K562 (cell line): Measurements from ENCODE around the gene BPNT1. TPM values are rescaled to one million over a fixed set of nuclear protein-coding genes. Genes with fewer than 3 reads are reported as not detected.
A peak's percentile ranks its signal among the peaks of the same experiment; 100 is the strongest.
"Not testable (repeated sequence)": the region's sequence is repeated elsewhere in the genome, so short reads cannot be mapped to it uniquely, and the experiment has no call there.

Experiments
- ATAC-seq: fragments of 200-7000 bp; cut with Tn5 transposase; 3 replicates; pipeline ENCODE4 v1.9.1; 2020; ENCODE audit warnings: moderate library complexity
- BruUV-seq: library from RNA; stranded (reverse); fragments of 400-500 nt; replicated peaks from 2 replicates; lab custom pipeline; 2021; lab: Mats Ljungman, UMichigan
- CTCF ChIA-PET: fragments of 300-600 bp; formaldehyde crosslinking; extraction: SDS; loops from one replicate; lab custom pipeline; 2021; ENCODE audit warnings: low intra/inter-chr PET ratio; lab: Yijun Ruan, JAX
- POLR2A ChIA-PET: fragments of 300-600, 350-650 bp; sonication (Branson Sonifier 250); formaldehyde crosslinking; extraction: SDS; loops from one replicate; lab custom pipeline; 2021; ENCODE audit warnings: antibody characterized with exemption, inconsistent platforms; lab: Yijun Ruan, JAX
- DNase-seq, 4 experiments: peaks; one replicate each; pipeline versions ENCODE4 v3.0.0 to v3.0.0-alpha.2; 2011 to 2018; ENCODE audit warnings: low spot score in 3 of 4, mixed read lengths in 3 of 4; ENCODE audit errors: extremely low read depth in 1 of 4
- FAIRE-seq: peaks from 2 replicates; lab custom pipeline; 2011; peaks lifted over from hg19 to GRCh38; lab: Jason Lieb, UNC
- H2AFZ ChIP-seq: 2 replicates; pipeline ENCODE4 v1.6.0; 2011; ENCODE audit warnings: low read depth, low read length, control low read depth, inconsistent platforms
- H3K27ac ChIP-seq: fragments of 200-600 bp; 3 replicates; pipeline ENCODE4 v1.8.0; 2011; ENCODE audit warnings: low read depth, mild to moderate bottlenecking, control low read depth, inconsistent platforms, low read length, moderate library complexity, mixed read lengths; ENCODE audit errors: extremely low read depth
- H3K27me3 ChIP-seq, 2 experiments: fragments of 300-600 bp in 1 of 2; 2 replicates in 1 of 2; 3 replicates in 1 of 2; pipeline versions ENCODE4 v1.6.0 to v1.8.0; 2011; ENCODE audit warnings: inconsistent platforms in 2 of 2, low read length in 2 of 2, mild to moderate bottlenecking in 1 of 2, mixed read lengths in 1 of 2, moderate library complexity in 1 of 2; ENCODE audit not compliant: control insufficient read depth in 2 of 2, insufficient read depth in 2 of 2
- H3K36me3 ChIP-seq: fragments of 300-600 bp; 3 replicates; pipeline ENCODE4 v1.8.0; 2011; ENCODE audit warnings: mild to moderate bottlenecking, low read length, inconsistent platforms; ENCODE audit not compliant: control insufficient read depth, insufficient read depth
- H3K4me1 ChIP-seq, 2 experiments: fragments of 200-600 bp in 1 of 2; replicated peaks in 1 of 2; 2 replicates in 1 of 2; 3 replicates in 1 of 2; pipeline versions ENCODE4 v1.5.1 to v1.8.0; 2011; ENCODE audit warnings: inconsistent platforms in 2 of 2, low read length in 2 of 2, mild to moderate bottlenecking in 1 of 2, mixed read lengths in 1 of 2, moderate library complexity in 1 of 2; ENCODE audit not compliant: control insufficient read depth in 2 of 2, insufficient read depth in 2 of 2
- H3K4me2 ChIP-seq: 2 replicates; pipeline ENCODE4 v1.6.1; 2011; ENCODE audit warnings: low read length, control low read depth, inconsistent platforms, mixed read lengths; ENCODE audit not compliant: insufficient read depth
- H3K4me3 ChIP-seq: fragments of 200-600 bp; sonication (generic), shearing (Covaris generic); 2 replicates; pipeline ENCODE4 v1.5.1; 2016; ENCODE audit warnings: control low read depth, inconsistent platforms
- H3K79me2 ChIP-seq: fragments of 200-600 bp; 3 replicates; pipeline ENCODE4 v1.8.0; 2011; ENCODE audit warnings: low read length, inconsistent platforms; ENCODE audit not compliant: control insufficient read depth, insufficient read depth
- H3K9ac ChIP-seq, 2 experiments: 2 replicates each; pipeline versions ENCODE4 v1.6.0 to v1.6.1; 2011; ENCODE audit warnings: low read depth in 2 of 2, low read length in 2 of 2, control low read depth in 1 of 2, inconsistent platforms in 1 of 2, mild to moderate bottlenecking in 1 of 2, mixed read lengths in 1 of 2; ENCODE audit not compliant: insufficient read depth in 1 of 2
- H3K9me1 ChIP-seq: one replicate; pipeline ENCODE4 v1.6.0; 2011; ENCODE audit warnings: inconsistent platforms, mild to moderate bottlenecking, low read length, moderate library complexity; ENCODE audit not compliant: control insufficient read depth, insufficient read depth
- H3K9me3 ChIP-seq: replicated peaks from 2 replicates; pipeline ENCODE4 v1.5.1; 2011; ENCODE audit warnings: low read depth, low read length, inconsistent platforms; ENCODE audit not compliant: control insufficient read depth, insufficient read depth
- H4K20me1 ChIP-seq: replicated peaks from 2 replicates; pipeline ENCODE4 v1.6.1; 2011; ENCODE audit warnings: low read length, inconsistent platforms, mixed read lengths; ENCODE audit not compliant: control insufficient read depth, insufficient read depth
- AFF1 ChIP-seq, 2 experiments: fragments of 450-650 bp; IDR thresholded peaks; 2 replicates each; pipeline ENCODE4 v1.6.1; 2018; ENCODE audit warnings: mild to moderate bottlenecking in 2 of 2, low read depth in 1 of 2; ENCODE audit not compliant: partially characterized antibody in 2 of 2
- CTCF ChIP-seq, 3 experiments: IDR thresholded peaks in 2 of 3; conservative IDR thresholded peaks in 1 of 3; 2 replicates each; pipeline ENCODE4 v1.5.1; 2011 to 2012; ENCODE audit warnings: low read length in 3 of 3, mild to moderate bottlenecking in 3 of 3, control low read depth in 2 of 3, improper control_type of control experiment in 1 of 3, inconsistent platforms in 1 of 3, low read depth in 1 of 3, mixed read lengths in 1 of 3, moderate library complexity in 1 of 3; ENCODE audit not compliant: insufficient read depth in 2 of 3
- FOXJ3 ChIP-seq: sonication (generic); formaldehyde crosslinking; IDR thresholded peaks from 2 replicates; pipeline ENCODE4 v1.4.0; 2020; ENCODE audit warnings: mild to moderate bottlenecking, missing genetic modification reagents
- FOXK2 ChIP-seq, 2 experiments: fragments of 450-650 bp; IDR thresholded peaks in 1 of 2; conservative IDR thresholded peaks in 1 of 2; 2 replicates each; pipeline ENCODE4 v1.6.1; 2016; ENCODE audit warnings: low read depth in 2 of 2, mild to moderate bottlenecking in 1 of 2
- NFIC ChIP-seq: fragments of 450-650 bp; IDR thresholded peaks from 2 replicates; pipeline ENCODE4 v1.6.1; 2017; ENCODE audit warnings: mild to moderate bottlenecking, inconsistent platforms
- PKNOX1 ChIP-seq: fragments of 450-650 bp; IDR thresholded peaks from 2 replicates; pipeline ENCODE4 v1.6.1; 2016
- SAFB2 ChIP-seq: fragments of 200-400 bp; formaldehyde crosslinking; IDR thresholded peaks from 2 replicates; pipeline ENCODE4 v1.6.1; 2018; ENCODE audit warnings: borderline replicate concordance, low read length, low read depth, moderate library complexity; ENCODE audit not compliant: severe bottlenecking
- WGBS: fragments of 100-300 bp; shearing (Covaris generic); methylation state at CpG from one replicate; pipeline ENCODE4 v1.1.6; 2016; ENCODE audit warnings: low coverage, mixed read lengths; ENCODE audit not compliant: insufficient coverage; ENCODE audit errors: missing lambda C conversion rate; 5-methylcytosine and 5-hydroxymethylcytosine counted together
- in situ Hi-C: fragments of 300-500 bp; cut with MboI; formaldehyde crosslinking; loops from 4 replicates; pipeline ENCODE4 v1.15.0; 2018; ENCODE audit warnings: inconsistent platforms, mixed read lengths
- intact Hi-C: fragments of 100-400 bp; cut with micrococcal nuclease; formaldehyde crosslinking; loops from 2 replicates; pipeline ENCODE4 v1.14.2; 2022
- polyA plus RNA-seq, 8 experiments: library from polyadenylated mRNA; depleted of rRNA in 4 of 8; stranded (reverse) in 5 of 8; unstranded in 3 of 8; fragments of >200 nt; fragmentation: Nextera tagmentation in 2 of 8; fragmentation: Illumina TruSeq in 1 of 8; extraction: Ambion mirVana in 2 of 8; extraction: Trizol in 1 of 8; gene quantifications; 2 replicates each; pipeline versions ENCODE4 v1.2.1 to v1.2.3, GENCODE V29; 2011 to 2014; ENCODE audit warnings: inconsistent platforms in 1 of 8, missing spikeins in 1 of 8
- total RNA-seq, 7 experiments: library from RNA; depleted of rRNA in 6 of 7; stranded (reverse); fragments of >200 nt in 6 of 7; fragmentation: Illumina TruSeq in 2 of 7; extraction: Trizol in 2 of 7; gene quantifications; 2 replicates each; pipeline versions ENCODE4 v1.2.1 to v1.2.3, GENCODE V29; 2011 to 2021; ENCODE audit warnings: low replicate concordance in 1 of 7

BPNT1 gene
- total and polyA plus RNA-seq, 9 of the 15 experiments (the other 6 are each of a cell fraction or from before 2014, with no cell fraction given) = 30.2 to 73.8 (median 40.5) TPM

GRCh38 chr1:220037810-220038209 lies 51.8 kb downstream of the BPNT1 start:
- POLR2A ChIA-PET = interaction anchor here (1.6 kb wide), 1 partner anchor 31 kb away, joined by 3 read pairs; no protein-coding TSS in a partner anchor
- ATAC-seq (peak; percentile 71), DNase-seq (peak in 1 of 4 experiments; percentile 26)
- H2AFZ ChIP-seq, H3K9me1 ChIP-seq, H3K9ac ChIP-seq, H3K9me3 ChIP-seq, in situ Hi-C loops, H3K4me2 ChIP-seq, H3K27me3 ChIP-seq, H3K4me1 ChIP-seq, H3K4me3 ChIP-seq, H3K27ac ChIP-seq, intact Hi-C loops, CTCF ChIA-PET, FAIRE-seq, BruUV-seq: not testable (repeated sequence)
- H3K36me3 ChIP-seq = peaks cover 81% of the 10 kb centered on the region
- peak in 1 of 2 experiments; percentile 47; a peak in 1 of 4 replicates for TF ChIP-seq FOXK2 (conservative IDR thresholded peaks at IDR 0.05 in 1 of 2, IDR thresholded peaks at IDR 0.05 in 1 of 2; ENCODE audit: low read depth in 2 of 2)
- TF ChIP-seq CTCF (IDR thresholded peaks at IDR 0.05 in 2 of 3, conservative IDR thresholded peaks at IDR 0.05 in 1 of 3; ENCODE audit: insufficient read depth in 2 of 3, low read depth in 1 of 3, low read length in 3 of 3) = peak in 2 of 3 experiments; percentile 14; a peak in 2 of 6 replicates
- 92% methylated on average over 3 of the region's 3 CpGs for WGBS
- H3K79me2 ChIP-seq = peaks cover 81% of the 10 kb centered on the region
- H4K20me1 ChIP-seq = peaks cover 11% of the 10 kb centered on the region; the same call in 1 of the 2 replicates

- no peak overlapping the region for H2AFZ ChIP-seq
- no peak overlapping the region for H3K9ac ChIP-seq
- in situ Hi-C loops = no loop called here
- WGBS = 62% methylated on average over 2 of the region's 3 CpGs
- ATAC-seq = no peak
- intact Hi-C loops = no loop called here
- no peak overlapping the region for H3K4me3 ChIP-seq
- H3K79me2 ChIP-seq = peaks cover 47% of the 10 kb centered on the region
- peaks cover 88% of the 10 kb centered on the region for H3K36me3 ChIP-seq
- FAIRE-seq = no peak
- H3K9me1 ChIP-seq = no peaks in the 10 kb centered on the region
- CTCF ChIA-PET = no interaction called here
- no peaks in the 10 kb centered on the region for H3K4me1 ChIP-seq
- no peaks in the 10 kb centered on the region for H3K9me3 ChIP-seq
- H3K4me2 ChIP-seq = no peak overlapping the region
- no peak for DNase-seq
- H3K27me3 ChIP-seq = no peaks in the 10 kb centered on the region
- BruUV-seq = no TSS peak
- H4K20me1 ChIP-seq = no peaks in the 10 kb centered on the region
- H3K27ac ChIP-seq = no peak overlapping the region
- POLR2A ChIA-PET = interaction anchor here (1.3 to 1.8 kb wide), 3 partner anchors 10 to 30 kb away, joined by 3 to 11 read pairs (median 3); no protein-coding TSS in a partner anchor
- TF ChIP-seq NFIC = no peak
- no peak for TF ChIP-seq FOXJ3 (CRISPR knock-in tag)
- TF ChIP-seq SAFB2 = no peak
- TF ChIP-seq PKNOX1 = no peak
- no peak for TF ChIP-seq AFF1 (IDR thresholded peaks at IDR 0.05; ENCODE audit: low read depth in 1 of 2, partially characterized antibody in 2 of 2)
These were observed 56.7 kb downstream of the BPNT1 start for GRCh38 chr1:220032911-220033310.
